Adipocyte (in vitro differentiated cells): Measurements from ENCODE around the gene ACTRT1.

ENCODE experiments used
- DNase-seq: peaks from one replicate; pipeline ENCODE4 v3.0.0-alpha.2; 2015; ENCODE audit warnings: low read depth
- H3K27me3 ChIP-seq: replicated peaks from 2 replicates; pipeline ENCODE4 v1.7.0; 2013; ENCODE audit warnings: mild to moderate bottlenecking, low read length, moderate library complexity; ENCODE audit not compliant: control insufficient read depth, insufficient read depth
- H3K36me3 ChIP-seq: 2 replicates; pipeline ENCODE4 v1.7.0; 2013; ENCODE audit warnings: low read length, mild to moderate bottlenecking, moderate library complexity; ENCODE audit not compliant: control insufficient read depth, insufficient read depth, severe bottlenecking
- H3K4me1 ChIP-seq: 2 replicates; pipeline ENCODE4 v1.7.0; 2013; ENCODE audit warnings: mild to moderate bottlenecking, low read length, moderate library complexity; ENCODE audit not compliant: control insufficient read depth, insufficient read depth
- H3K4me3 ChIP-seq: 2 replicates; pipeline ENCODE4 v1.7.0; 2013; ENCODE audit warnings: mild to moderate bottlenecking, low read length, moderate library complexity
- H3K9ac ChIP-seq: 2 replicates; pipeline ENCODE4 v1.7.0; 2013; ENCODE audit warnings: mild to moderate bottlenecking, low read length, moderate library complexity
- H3K9me3 ChIP-seq: 2 replicates; pipeline ENCODE4 v1.7.0; 2013; ENCODE audit warnings: mild to moderate bottlenecking, low read length, moderate library complexity; ENCODE audit not compliant: control insufficient read depth

The ACTRT1 gene

GRCh38 chrX:128052303-128052702 lies at the start of gene ACTRT1:
TSS of gene ACTRT1 (minus strand) at chrX:128052403. CDS start at chrX:128052206, 197 bp downstream.
- Histone ChIP-seq H3K9ac (no peak within 1 kb of the TSS), H3K9me3 (no peaks in the 10 kb centered on the region), H3K4me3 (no peak within 1 kb of the TSS), H3K27me3 (no peaks in the 10 kb centered on the region), H3K4me1 (no peaks in the 10 kb centered on the region), H3K36me3 (no peaks in the 10 kb centered on the region)
- no peak for DNase-seq

- Histone ChIP-seq H3K4me1 (no peaks in the 10 kb centered on the region), H3K4me3 (no peak overlapping the region), H3K9ac (no peak overlapping the region), H3K36me3 (no peaks in the 10 kb centered on the region), H3K9me3 (no peaks in the 10 kb centered on the region), H3K27me3 (no peaks in the 10 kb centered on the region)
- no peak for DNase-seq
Measured at GRCh38 chrX:128078545-128078944, 26.3 kb upstream of the ACTRT1 start.

GRCh38 chrX:128057421-128057820 lies 5.2 kb upstream of the ACTRT1 start:
- no peaks in the 10 kb centered on the region for H3K4me1 ChIP-seq
- H3K9me3 ChIP-seq: no peaks in the 10 kb centered on the region
- no peaks in the 10 kb centered on the region for H3K27me3 ChIP-seq
- no peaks in the 10 kb centered on the region for H3K36me3 ChIP-seq
- H3K9ac ChIP-seq: no peak overlapping the region
- DNase-seq: no peak
- no peak overlapping the region for H3K4me3 ChIP-seq

GRCh38 chrX:128051526-128051925 lies 677 bp downstream of the ACTRT1 start:
- Histone ChIP-seq H3K4me3 (no peak overlapping the region), H3K9ac (no peak overlapping the region), H3K4me1 (no peaks in the 10 kb centered on the region), H3K9me3 (no peaks in the 10 kb centered on the region), H3K36me3 (no peaks in the 10 kb centered on the region), H3K27me3 (no peaks in the 10 kb centered on the region)
- no peak for DNase-seq

GRCh38 chrX:128035318-128035717 lies 16.9 kb downstream of the ACTRT1 start:
- no peaks in the 10 kb centered on the region for H3K9me3 ChIP-seq
- no peaks in the 10 kb centered on the region for H3K27me3 ChIP-seq
- no peak for DNase-seq
- H3K4me3 ChIP-seq: no peak overlapping the region
- no peaks in the 10 kb centered on the region for H3K4me1 ChIP-seq
- H3K9ac ChIP-seq: no peak overlapping the region
- H3K36me3 ChIP-seq: no peaks in the 10 kb centered on the region

- peaks cover 2% of the 10 kb centered on the region for H3K4me1 ChIP-seq
- no peaks in the 10 kb centered on the region for H3K27me3 ChIP-seq
- DNase-seq: no peak
- no peaks in the 10 kb centered on the region for H3K9me3 ChIP-seq
- no peaks in the 10 kb centered on the region for H3K36me3 ChIP-seq
- H3K4me3 ChIP-seq: no peak overlapping the region
- no peak overlapping the region for H3K9ac ChIP-seq
Measured at GRCh38 chrX:128021566-128021965, 30.6 kb downstream of the ACTRT1 start.

GRCh38 chrX:128020701-128021100 lies 31.5 kb downstream of the ACTRT1 start:
- H3K9me3 ChIP-seq: no peaks in the 10 kb centered on the region
- no peak overlapping the region for H3K4me3 ChIP-seq
- peaks cover 2% of the 10 kb centered on the region for H3K4me1 ChIP-seq
- H3K9ac ChIP-seq: no peak overlapping the region
- H3K36me3 ChIP-seq: no peaks in the 10 kb centered on the region
- no peaks in the 10 kb centered on the region for H3K27me3 ChIP-seq
- DNase-seq: peak; percentile 0

GRCh38 chrX:128019218-128019617 lies 33.0 kb downstream of the ACTRT1 start:
- peaks cover 3% of the 10 kb centered on the region for H3K9me3 ChIP-seq
- no peak overlapping the region for H3K9ac ChIP-seq
- no peaks in the 10 kb centered on the region for H3K36me3 ChIP-seq
- H3K27me3 ChIP-seq: no peaks in the 10 kb centered on the region
- DNase-seq: no peak
- H3K4me3 ChIP-seq: no peak overlapping the region
- H3K4me1 ChIP-seq: peaks cover 2% of the 10 kb centered on the region

GRCh38 chrX:128012015-128012414 lies 40.2 kb downstream of the ACTRT1 start:
- Histone ChIP-seq H3K9ac (no peak overlapping the region), H3K9me3 (peaks cover 5% of the 10 kb centered on the region), H3K36me3 (no peaks in the 10 kb centered on the region), H3K27me3 (no peaks in the 10 kb centered on the region), H3K4me3 (no peak overlapping the region), H3K4me1 (no peaks in the 10 kb centered on the region)
- no peak for DNase-seq

- Histone ChIP-seq H3K9me3 (peaks cover 2% of the 10 kb centered on the region), H3K27me3 (no peaks in the 10 kb centered on the region), H3K36me3 (no peaks in the 10 kb centered on the region), H3K4me1 (no peaks in the 10 kb centered on the region), H3K4me3 (no peak overlapping the region), H3K9ac (no peak overlapping the region)
- no peak for DNase-seq
Measured at GRCh38 chrX:128007882-128008281, 44.3 kb downstream of the ACTRT1 start.
